ENCODE results near the gene HAGH.

- TF ChIP-seq CTCF (tag by site-specific recombination; IDR thresholded peaks at IDR 0.05): no peak
- no peak for TF ChIP-seq ZNF792 (tag by site-specific recombination; IDR thresholded peaks at IDR 0.05)
- no peak for TF ChIP-seq ZNF707 (tag by site-specific recombination; IDR thresholded peaks at IDR 0.05)
- TF ChIP-seq ZNF274 (IDR thresholded peaks at IDR 0.05; ENCODE audit: low read length): no peak
- no peak for TF ChIP-seq ZNF274 (tag by site-specific recombination; IDR thresholded peaks at IDR 0.05; ENCODE audit: borderline replicate concordance)
- no peak for TF ChIP-seq REST (tag by site-specific recombination; IDR thresholded peaks at IDR 0.05)
- TF ChIP-seq MZF1 (tag by site-specific recombination; IDR thresholded peaks at IDR 0.05; ENCODE audit: borderline replicate concordance): no peak
- TF ChIP-seq PRDM1 (tag by site-specific recombination; IDR thresholded peaks at IDR 0.05): no peak
- no peak for TF ChIP-seq ZNF658 (tag by site-specific recombination; IDR thresholded peaks at IDR 0.05)
- TF ChIP-seq ZNF548 (tag by site-specific recombination; IDR thresholded peaks at IDR 0.05): no peak
- no peak for TF ChIP-seq INSM2 (tag by site-specific recombination; IDR thresholded peaks at IDR 0.05)
- TF ChIP-seq ZNF132 (tag by site-specific recombination; IDR thresholded peaks at IDR 0.05; ENCODE audit: borderline replicate concordance): no peak
Measured at GRCh38 chr16:1815461-1815860, 11.2 kb downstream of the HAGH start.

Measured in HEK293 (cell line).